Fibroblast of upper back skin (primary cell): ENCODE measurements around the gene PAK1.

ENCODE experiments used
- DNase-seq: peaks from one replicate; pipeline ENCODE4 v3.0.0-alpha.2; 2013

PAK1 gene

DNA sequence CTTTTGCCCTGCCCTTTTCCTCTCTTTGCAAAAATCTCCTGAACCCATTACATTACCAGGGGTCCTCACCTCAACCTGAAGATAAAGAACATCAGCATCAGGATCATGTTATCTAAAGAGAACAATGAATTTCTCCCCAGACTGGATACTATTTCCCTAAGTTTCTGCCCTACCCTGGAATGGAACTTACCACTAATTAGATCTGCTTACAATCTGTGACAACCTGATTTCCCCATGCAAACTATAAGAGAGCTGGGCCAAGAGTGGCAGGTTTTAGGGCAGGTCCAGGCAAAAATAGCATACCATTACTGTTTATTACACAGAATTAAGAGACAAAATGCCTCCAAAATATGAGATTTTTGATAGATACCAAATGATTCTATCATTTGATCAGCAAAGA, 114.4 kb downstream of the PAK1 start:
- no peak for DNase-seq

DNA sequence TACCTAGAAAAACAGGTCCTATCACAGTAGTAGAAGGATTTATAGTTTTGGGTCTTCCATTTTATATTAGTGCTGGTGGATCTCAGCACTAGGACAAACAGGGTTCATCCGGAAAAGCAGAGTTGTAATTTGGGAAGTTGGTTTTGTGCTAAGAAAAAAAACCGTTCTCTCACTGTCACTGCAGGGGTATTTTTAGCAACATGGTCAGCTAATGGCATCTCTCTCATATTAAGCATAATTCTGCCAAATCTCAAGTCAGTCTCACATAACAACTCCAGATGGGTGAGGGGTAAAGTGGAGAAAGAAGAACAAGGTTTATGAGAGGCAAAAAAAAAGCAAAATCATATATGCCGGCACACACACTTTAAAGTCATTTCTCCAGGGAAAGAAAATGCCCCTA, 120.8 kb downstream of the PAK1 start:
- peak; percentile 22 for DNase-seq

- no peak for DNase-seq
These were observed 122.5 kb downstream of the PAK1 start for GRCh38 chr11:77351281-77351886.

DNA sequence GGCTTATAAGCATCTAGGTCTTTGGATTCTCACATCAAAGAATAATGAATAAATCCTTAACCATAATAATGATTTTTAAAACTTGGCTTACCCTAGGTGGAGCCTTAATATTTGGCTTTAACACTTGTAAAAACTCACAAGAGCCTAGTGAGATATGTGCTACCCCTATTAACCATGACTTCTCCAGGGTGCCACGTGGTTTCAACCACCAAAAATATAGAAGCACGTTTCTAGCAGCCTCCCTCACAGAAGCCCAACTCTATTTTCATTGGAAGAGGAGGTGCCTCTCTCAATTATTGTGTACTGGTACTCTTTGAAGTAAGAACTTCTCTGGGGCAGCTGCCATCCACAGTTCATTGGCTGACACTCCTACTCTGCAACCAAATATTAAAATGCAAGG, 125.9 kb downstream of the PAK1 start:
- DNase-seq, result no peak

- peak; percentile 99 for DNase-seq
These were observed 126.8 kb downstream of the PAK1 start for GRCh38 chr11:77346906-77347603.

- DNase-seq, result peak; percentile 91
These were observed 128.3 kb downstream of the PAK1 start for GRCh38 chr11:77345621-77346020.

DNA sequence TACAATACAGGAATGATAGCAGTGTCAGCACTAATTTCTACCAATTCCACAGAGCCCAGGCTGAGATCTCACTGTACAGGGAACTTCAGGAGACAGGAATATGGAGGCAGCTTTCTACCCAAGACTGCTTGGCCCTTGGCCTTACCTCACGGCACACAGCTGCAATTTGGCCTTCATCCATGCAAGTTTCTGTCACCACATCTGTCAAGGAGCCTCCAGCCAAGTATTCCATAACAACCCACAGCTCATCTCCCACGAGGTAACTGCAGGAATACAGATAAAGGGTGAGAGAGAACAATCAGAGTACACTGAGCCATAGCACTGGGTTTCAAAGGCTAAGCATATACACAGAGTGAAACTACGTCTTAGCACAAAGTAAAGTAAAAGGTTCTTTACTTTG, 133.4 kb downstream of the PAK1 start:
- peak; percentile 52 for DNase-seq

GRCh38 chr11:77332259-77332658, 141.6 kb downstream of the PAK1 start:
- DNase-seq, result no peak

DNA sequence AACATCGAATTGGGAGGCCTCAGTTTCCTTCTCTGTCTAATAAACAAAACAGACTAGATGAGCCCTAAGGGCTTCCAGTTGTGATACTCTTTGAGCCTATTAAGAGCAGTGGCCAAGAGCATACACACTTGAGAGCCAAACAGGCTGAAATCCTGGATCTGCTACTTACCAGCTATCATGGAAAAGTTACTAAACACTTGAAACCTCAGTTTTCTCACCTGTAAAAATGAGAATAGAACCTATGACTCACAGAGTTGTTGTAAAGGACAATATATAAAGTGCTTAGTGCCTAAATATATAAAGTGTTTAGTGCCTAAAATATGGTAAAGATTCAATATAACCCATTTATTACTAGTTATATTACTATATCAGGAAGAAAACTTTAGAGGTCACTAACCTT, 148.7 kb downstream of the PAK1 start:
- no peak for DNase-seq

GRCh38 chr11:77324508-77324907, 149.4 kb downstream of the PAK1 start:
- no peak for DNase-seq

GRCh38 chr11:77322926-77323590, 150.8 kb downstream of the PAK1 start:
- DNase-seq, result peak; percentile 20

GRCh38 chr11:77322506-77322905, 151.4 kb downstream of the PAK1 start:
- DNase-seq, result peak; percentile 66

DNA sequence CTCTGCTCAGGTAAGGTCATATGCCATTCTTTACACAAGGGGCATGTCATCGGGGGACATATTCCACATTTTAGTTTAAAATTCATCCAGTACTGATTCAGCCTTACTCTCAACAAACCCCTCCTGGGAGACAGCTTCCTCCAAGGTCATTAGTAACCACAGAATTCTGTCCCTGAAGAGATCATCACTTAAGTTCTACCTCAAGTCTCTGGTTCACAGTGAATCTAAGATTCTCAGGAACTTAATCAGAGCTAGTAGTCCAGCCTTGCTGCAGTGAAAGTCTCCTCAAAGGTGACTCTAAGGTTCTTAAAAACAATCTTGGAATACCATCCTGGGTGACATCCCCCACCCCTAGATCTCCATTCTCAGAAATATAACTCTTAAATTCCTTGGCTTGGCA, 153.5 kb downstream of the PAK1 start:
- peak; percentile 39 for DNase-seq

DNA sequence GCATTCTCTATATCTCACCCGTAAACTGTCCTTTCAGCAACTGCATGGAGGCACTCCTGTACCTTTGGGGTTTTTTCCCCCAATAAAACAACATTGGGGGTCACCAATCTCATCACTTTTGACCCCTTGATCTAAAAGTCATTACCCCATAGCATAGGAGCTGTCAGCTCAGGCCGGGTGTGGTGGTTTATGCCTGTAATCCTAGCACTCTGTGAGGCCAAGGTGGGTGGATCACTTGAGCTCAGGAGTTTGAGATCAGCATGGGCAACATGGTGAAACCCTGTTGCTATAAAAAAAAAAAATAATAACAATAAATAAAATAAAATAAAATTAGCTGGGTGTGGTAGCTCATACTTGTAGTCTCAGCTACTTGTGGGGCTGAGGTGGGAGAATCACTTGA, 155.3 kb downstream of the PAK1 start:
- DNase-seq, result no peak

GRCh38 chr11:77316733-77317342, 157.1 kb downstream of the PAK1 start:
- DNase-seq, result no peak

DNA sequence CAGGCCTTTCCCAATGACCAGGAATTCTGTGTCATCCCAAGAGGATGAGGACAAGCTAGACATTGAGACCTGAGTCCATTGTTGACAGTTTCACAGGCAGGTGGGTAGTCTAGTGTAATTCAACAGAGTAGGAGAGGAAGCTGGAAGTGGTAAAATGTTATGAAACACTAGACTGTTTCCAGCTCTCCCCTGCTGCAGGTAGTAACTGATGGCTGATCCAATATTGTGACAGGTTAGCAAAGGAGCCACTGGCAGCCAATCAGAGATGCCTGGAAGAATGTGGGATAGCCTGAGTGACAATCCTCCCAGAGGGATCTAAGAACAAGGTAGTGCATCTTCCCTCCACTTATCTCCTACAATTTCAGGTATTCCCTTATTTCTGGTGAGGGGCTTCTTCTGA, 161.8 kb downstream of the PAK1 start:
- DNase-seq, result no peak

DNA sequence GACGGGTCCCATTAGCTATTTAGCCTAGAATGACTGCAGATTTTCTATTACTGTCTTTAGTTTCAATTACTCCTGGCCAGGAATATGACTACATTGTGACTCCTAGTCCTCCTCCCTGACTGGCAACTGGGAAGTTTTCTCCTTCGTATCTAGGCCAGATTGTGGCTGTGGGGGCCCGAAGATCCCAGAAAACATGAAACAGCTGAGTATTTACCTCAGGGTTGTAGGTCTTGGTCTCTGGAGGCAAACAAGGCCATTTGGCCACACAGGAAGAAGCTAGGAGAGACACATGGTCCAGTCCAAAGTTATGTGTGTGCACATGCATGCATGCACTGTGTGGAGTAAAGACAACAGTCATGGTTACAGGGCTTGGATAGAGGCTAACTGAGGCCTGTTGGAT, 162.2 kb downstream of the PAK1 start:
- DNase-seq, result no peak

DNA sequence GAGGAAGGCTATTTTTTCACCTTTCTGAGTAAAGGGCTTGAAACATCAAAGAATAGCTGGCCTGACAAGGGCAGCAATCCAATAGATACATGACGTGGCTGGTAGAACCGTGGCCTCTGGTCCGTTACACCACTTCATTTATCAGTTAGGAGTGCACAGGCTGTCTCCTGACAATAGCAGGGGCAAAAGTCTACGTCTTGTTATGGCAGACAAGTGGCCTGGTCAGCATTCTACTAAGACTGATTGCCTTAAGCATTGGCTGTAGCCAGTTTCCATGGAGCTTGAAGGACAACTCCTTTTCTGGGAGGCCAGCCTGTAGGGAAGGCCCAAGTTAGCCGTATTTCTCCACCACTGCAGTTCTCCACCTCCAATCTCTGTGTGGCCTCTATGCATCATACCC, 163.2 kb downstream of the PAK1 start:
- DNase-seq, result no peak

GRCh38 chr11:77309401-77310085, 164.4 kb downstream of the PAK1 start:
- DNase-seq, result no peak

- no peak for DNase-seq
These were observed 165.1 kb downstream of the PAK1 start for GRCh38 chr11:77308838-77309237.

GRCh38 chr11:77303328-77303727, 170.6 kb downstream of the PAK1 start:
- DNase-seq, result no peak

- DNase-seq, result no peak
These were observed 171.1 kb downstream of the PAK1 start for GRCh38 chr11:77302752-77303151.

- DNase-seq, result no peak
These were observed 172.4 kb downstream of the PAK1 start, which contains the start of gene GDPD4 for GRCh38 chr11:77301510-77301909. Gene GDPD4 (minus strand): TSS chr11:77301686. CDS start chr11:77285137, 16,549 bp downstream.
